Islet precursor cell (in vitro differentiated cells): ENCODE results near the gene SLC12A4.
"Not testable (repeated sequence)": the region's sequence is repeated elsewhere in the genome, so short reads cannot be mapped to it uniquely, and the experiment has no call there.

Experiments used
- DNase-seq: peaks from one replicate; pipeline ENCODE4 v3.0.0-alpha.2; 2018

Gene SLC12A4

GRCh38 chr16:67940446-67941089 is 27.9 kb downstream of the SLC12A4 start:
- no peak for DNase-seq

- no peak for DNase-seq
Measured at GRCh38 chr16:67939507-67940445, 28.7 kb downstream of the SLC12A4 start.

- DNase-seq = not testable (repeated sequence)
Measured at GRCh38 chr16:67937713-67938112, 30.7 kb downstream of the SLC12A4 start.

GRCh38 chr16:67936880-67937605 is 31.4 kb downstream of the SLC12A4 start:
- DNase-seq = no peak

GRCh38 chr16:67936124-67936879 is 32.1 kb downstream of the SLC12A4 start, which contains the start of gene PSMB10:
TSS of gene PSMB10 (minus strand) at chr16:67936850. CDS start at chr16:67936749, 101 bp downstream.
- peak; percentile 74 for DNase-seq

GRCh38 chr16:67935402-67936123 is 32.9 kb downstream of the SLC12A4 start:
- peak; percentile 99 for DNase-seq

GRCh38 chr16:67935101-67935401 is 33.4 kb downstream of the SLC12A4 start:
- no peak for DNase-seq

- no peak for DNase-seq
Measured at GRCh38 chr16:67934306-67935100, 33.9 kb downstream of the SLC12A4 start.

GRCh38 chr16:67933805-67934204 is 34.6 kb downstream of the SLC12A4 start:
- DNase-seq = no peak

GRCh38 chr16:67932462-67932840 is 36.0 kb downstream of the SLC12A4 start:
- no peak for DNase-seq

- peak; percentile 71 for DNase-seq
Measured at GRCh38 chr16:67931712-67932461, 36.5 kb downstream of the SLC12A4 start, which contains the start of gene CTRL. TSS of gene CTRL (minus strand) at chr16:67931862. CDS start at chr16:67931852, 10 bp downstream.

- no peak for DNase-seq
Measured at GRCh38 chr16:67930678-67931211, 37.7 kb downstream of the SLC12A4 start.

GRCh38 chr16:67930191-67930590 is 38.2 kb downstream of the SLC12A4 start:
- DNase-seq = no peak

- DNase-seq = peak; percentile 84
Measured at GRCh38 chr16:67928561-67929364, 39.7 kb downstream of the SLC12A4 start.

GRCh38 chr16:67928147-67928546 is 40.3 kb downstream of the SLC12A4 start:
- DNase-seq = no peak

- DNase-seq = no peak
Measured at GRCh38 chr16:67927131-67927941, 41.1 kb downstream of the SLC12A4 start.

- no peak for DNase-seq
Measured at GRCh38 chr16:67926181-67926750, 42.2 kb downstream of the SLC12A4 start.
